ENCODE measurements around the gene WDR75.

DNA sequence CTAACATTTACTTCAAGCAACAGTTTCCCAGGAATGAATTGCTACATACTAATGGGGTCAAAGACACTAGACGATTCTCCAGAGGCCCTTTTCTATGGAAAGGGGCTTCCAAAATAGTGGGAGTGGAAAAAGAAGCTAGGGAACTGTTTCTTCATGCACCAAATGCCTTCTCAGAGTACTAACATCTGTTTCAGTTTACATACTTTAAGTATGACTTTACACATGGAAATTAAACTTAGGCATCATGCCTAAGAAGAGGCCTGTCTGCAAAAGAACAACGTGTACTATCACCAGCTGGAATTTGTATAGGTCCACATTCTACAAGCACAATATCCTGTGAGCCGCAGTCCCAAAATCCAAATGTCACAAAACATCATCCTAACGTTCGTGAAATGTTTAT is 29.4 kb upstream of the WDR75 start:
- TF ChIP-seq POLR2A (IDR thresholded peaks at IDR 0.05), result no peak
- TF ChIP-seq, protein P1, sequence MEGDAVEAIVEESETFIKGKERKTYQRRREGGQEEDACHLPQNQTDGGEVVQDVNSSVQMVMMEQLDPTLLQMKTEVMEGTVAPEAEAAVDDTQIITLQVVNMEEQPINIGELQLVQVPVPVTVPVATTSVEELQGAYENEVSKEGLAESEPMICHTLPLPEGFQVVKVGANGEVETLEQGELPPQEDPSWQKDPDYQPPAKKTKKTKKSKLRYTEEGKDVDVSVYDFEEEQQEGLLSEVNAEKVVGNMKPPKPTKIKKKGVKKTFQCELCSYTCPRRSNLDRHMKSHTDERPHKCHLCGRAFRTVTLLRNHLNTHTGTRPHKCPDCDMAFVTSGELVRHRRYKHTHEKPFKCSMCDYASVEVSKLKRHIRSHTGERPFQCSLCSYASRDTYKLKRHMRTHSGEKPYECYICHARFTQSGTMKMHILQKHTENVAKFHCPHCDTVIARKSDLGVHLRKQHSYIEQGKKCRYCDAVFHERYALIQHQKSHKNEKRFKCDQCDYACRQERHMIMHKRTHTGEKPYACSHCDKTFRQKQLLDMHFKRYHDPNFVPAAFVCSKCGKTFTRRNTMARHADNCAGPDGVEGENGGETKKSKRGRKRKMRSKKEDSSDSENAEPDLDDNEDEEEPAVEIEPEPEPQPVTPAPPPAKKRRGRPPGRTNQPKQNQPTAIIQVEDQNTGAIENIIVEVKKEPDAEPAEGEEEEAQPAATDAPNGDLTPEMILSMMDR (IDR thresholded peaks at IDR 0.05), result no peak

All from adrenal gland (tissue), 5 donors.